ENCODE data around the gene PYGB. TPM values are rescaled to one million over a fixed set of nuclear protein-coding genes. Genes with fewer than 3 reads are reported as not detected.

Gene PYGB
- total RNA-seq, 1 donor from 2014 or later = 57.9 TPM

DNA sequence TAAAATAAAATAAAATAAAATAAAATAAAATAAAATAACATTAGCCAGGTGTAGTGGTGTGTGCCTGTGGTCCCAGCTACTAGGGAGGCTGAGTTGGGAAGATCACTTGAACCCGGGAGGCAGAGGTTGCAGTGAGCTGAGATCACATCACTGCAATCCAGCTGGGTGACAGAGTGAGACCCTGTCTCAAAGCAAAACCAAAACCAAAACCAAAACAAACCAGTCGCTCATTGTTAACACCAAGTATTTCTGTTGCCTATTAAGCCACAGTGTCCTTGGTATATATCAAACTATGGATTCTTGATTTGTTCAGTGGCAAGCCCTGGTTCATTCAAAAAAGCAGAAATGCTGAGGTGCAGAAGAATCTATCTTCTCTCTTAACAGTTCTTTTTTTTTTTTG is 65.7 kb downstream of the PYGB start:
- Mint-ChIP-seq H3K9me3 (ENCODE audit: unreplicated experiment) (no peaks in the 10 kb centered on the region), H3K4me1 (ENCODE audit: unreplicated experiment) (peaks cover 6% of the 10 kb centered on the region), H3K4me3 (ENCODE audit: unreplicated experiment) (no peak overlapping the region), H3K27me3 (ENCODE audit: unreplicated experiment) (peaks cover 14% of the 10 kb centered on the region), H3K36me3 (ENCODE audit: low read depth, unreplicated experiment) (peaks cover 6% of the 10 kb centered on the region), H3K27ac (ENCODE audit: unreplicated experiment) (no peak overlapping the region)
- TF ChIP-seq, protein P1, sequence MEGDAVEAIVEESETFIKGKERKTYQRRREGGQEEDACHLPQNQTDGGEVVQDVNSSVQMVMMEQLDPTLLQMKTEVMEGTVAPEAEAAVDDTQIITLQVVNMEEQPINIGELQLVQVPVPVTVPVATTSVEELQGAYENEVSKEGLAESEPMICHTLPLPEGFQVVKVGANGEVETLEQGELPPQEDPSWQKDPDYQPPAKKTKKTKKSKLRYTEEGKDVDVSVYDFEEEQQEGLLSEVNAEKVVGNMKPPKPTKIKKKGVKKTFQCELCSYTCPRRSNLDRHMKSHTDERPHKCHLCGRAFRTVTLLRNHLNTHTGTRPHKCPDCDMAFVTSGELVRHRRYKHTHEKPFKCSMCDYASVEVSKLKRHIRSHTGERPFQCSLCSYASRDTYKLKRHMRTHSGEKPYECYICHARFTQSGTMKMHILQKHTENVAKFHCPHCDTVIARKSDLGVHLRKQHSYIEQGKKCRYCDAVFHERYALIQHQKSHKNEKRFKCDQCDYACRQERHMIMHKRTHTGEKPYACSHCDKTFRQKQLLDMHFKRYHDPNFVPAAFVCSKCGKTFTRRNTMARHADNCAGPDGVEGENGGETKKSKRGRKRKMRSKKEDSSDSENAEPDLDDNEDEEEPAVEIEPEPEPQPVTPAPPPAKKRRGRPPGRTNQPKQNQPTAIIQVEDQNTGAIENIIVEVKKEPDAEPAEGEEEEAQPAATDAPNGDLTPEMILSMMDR (IDR thresholded peaks at IDR 0.05; ENCODE audit: unreplicated experiment) = no peak
- no peak for DNase-seq (ENCODE audit: low spot score)

DNA sequence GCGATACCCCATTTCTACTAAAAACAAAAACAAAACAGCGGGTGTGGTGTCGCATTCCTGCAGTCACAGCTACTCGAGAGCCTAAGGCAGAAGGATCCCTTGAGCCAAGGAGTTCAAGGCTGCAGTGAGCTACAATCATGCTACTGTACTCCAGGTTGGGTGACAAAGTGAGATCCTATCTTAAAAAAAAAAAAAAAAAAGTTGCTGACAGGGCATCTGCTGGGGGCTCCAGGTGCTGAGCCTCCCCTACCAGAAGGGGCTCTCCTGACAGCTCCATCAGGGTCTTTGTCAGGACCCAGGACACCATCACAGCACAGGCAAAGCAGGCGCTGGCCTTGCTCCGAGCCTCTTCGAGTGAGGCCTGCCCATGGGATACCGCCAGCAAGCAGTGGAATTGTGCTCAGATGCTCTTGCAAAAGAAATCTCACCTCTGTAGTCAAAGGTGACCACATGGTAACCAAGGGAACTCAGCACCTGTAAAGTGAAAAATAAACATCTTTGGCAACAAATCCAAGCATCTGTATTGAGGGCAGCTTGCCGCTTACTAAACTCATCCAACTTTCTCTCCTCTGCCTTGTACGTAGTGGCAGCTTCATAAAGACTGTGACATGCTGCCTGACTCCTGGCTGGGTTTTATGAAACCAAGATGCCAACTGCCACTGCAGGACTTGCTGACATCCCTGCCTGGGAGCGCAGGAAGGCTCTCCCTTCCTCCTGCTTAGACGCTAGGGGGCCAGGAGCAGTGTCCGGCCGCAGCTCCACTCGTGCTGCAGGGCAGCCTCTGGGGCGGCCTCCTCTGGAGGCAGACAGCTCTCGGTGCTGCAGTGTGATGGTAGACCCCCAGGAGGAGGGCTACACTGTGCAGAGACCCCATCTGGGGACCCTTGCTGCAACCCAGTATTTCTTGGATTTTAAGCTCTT is 66.9 kb downstream of the PYGB start:
- H3K4me1 Mint-ChIP-seq (ENCODE audit: unreplicated experiment) = peaks cover 6% of the 10 kb centered on the region
- H3K27ac Mint-ChIP-seq (ENCODE audit: unreplicated experiment) = no peak overlapping the region
- H3K9me3 Mint-ChIP-seq (ENCODE audit: unreplicated experiment) = no peaks in the 10 kb centered on the region
- no peak for DNase-seq (ENCODE audit: low spot score)
- peaks cover 9% of the 10 kb centered on the region for H3K27me3 Mint-ChIP-seq (ENCODE audit: unreplicated experiment)
- no peak overlapping the region for H3K4me3 Mint-ChIP-seq (ENCODE audit: unreplicated experiment)
- H3K36me3 Mint-ChIP-seq (ENCODE audit: low read depth, unreplicated experiment) = peaks cover 6% of the 10 kb centered on the region
- TF ChIP-seq, protein P1 (IDR thresholded peaks at IDR 0.05; ENCODE audit: unreplicated experiment) = no peak

DNA sequence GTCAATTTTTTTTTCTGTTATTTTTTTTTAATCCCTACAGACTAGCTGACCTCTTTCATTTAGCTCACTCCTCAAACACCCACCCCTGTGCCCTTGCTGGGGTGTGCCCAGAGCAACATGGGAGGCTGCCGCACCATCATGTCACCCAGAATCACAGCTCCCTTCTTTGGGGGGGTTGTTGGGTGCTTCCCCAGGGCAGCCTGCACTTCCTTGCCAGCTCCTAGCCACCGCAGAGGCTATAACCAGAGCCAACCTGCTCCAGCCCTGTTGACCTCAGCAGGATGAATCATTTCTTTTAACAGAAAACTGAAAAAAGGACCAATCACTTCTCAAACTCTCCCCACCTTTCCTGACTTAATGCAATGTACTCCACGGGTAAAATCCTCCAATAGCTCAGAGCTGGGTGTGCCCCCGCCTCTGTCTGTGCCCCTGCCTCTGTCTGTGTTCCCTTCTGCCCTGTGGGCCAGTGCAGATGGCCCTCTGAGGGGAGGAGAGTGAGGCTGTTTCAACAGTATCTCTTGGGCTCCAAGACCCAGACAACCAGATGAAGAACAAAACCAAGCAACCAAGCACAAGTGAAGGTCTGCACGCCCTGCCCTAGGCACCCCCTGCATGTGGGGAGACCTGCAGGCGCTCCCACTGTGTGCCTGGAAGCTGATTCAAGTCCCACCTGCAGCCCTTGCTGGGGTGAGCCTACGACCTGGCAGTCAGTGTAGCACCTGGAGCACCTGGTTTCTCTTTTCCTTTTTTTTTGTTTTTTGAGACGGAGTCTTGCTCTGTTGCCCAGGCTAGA is 67.7 kb downstream of the PYGB start:
- no peaks in the 10 kb centered on the region for H3K9me3 Mint-ChIP-seq (ENCODE audit: unreplicated experiment)
- H3K27ac Mint-ChIP-seq (ENCODE audit: unreplicated experiment) = no peak overlapping the region
- no peak overlapping the region for H3K4me3 Mint-ChIP-seq (ENCODE audit: unreplicated experiment)
- peaks cover 2% of the 10 kb centered on the region for H3K4me1 Mint-ChIP-seq (ENCODE audit: unreplicated experiment)
- no peak for DNase-seq (ENCODE audit: low spot score)
- H3K36me3 Mint-ChIP-seq (ENCODE audit: low read depth, unreplicated experiment) = peaks cover 1% of the 10 kb centered on the region
- TF ChIP-seq, protein P1 (IDR thresholded peaks at IDR 0.05; ENCODE audit: unreplicated experiment) = no peak
- peaks cover 1% of the 10 kb centered on the region for H3K27me3 Mint-ChIP-seq (ENCODE audit: unreplicated experiment)

DNA sequence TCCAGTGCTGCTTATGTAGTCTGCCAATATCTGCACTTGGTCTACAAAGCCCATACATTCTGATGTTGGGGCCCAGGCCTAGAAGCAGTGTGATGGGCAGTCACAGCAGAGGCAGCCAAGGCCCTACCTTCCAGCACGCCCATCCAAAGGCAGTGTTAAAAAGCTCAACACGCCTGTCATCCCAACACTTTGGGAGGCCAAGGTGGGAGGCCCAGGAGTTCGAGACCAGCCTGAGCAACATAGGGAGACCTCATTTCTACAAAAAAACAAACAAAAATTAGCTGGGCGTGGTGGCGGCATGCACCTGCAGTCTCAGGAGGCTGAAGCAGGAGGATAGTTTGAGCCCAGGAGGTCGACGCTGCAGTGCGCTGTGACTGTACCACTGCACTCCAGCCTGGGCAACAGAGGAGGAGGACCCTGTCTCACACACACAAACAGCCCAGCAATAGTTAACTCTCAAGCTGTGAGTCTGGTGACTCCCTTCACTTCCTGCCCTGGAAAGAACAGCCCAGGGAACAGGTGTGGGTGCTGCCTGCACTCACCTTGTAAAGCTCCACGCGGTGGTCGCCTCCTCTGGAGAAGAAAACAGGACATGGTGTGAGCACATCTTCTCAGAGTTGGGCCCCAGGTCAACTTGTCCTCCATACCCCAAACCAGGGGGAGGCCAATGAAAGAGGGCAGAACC is 68.8 kb downstream of the PYGB start:
- H3K27me3 Mint-ChIP-seq (ENCODE audit: unreplicated experiment) = peaks cover 2% of the 10 kb centered on the region
- no peak for DNase-seq (ENCODE audit: low spot score)
- peaks cover 2% of the 10 kb centered on the region for H3K4me1 Mint-ChIP-seq (ENCODE audit: unreplicated experiment)

More for the DNA sequence above, 68.8 kb downstream of the PYGB start:
- Mint-ChIP-seq H3K9me3 (ENCODE audit: unreplicated experiment) (no peaks in the 10 kb centered on the region), H3K27ac (ENCODE audit: unreplicated experiment) (no peak overlapping the region), H3K36me3 (ENCODE audit: low read depth, unreplicated experiment) (peaks cover 2% of the 10 kb centered on the region), H3K4me3 (ENCODE audit: unreplicated experiment) (no peak overlapping the region)
- TF ChIP-seq, protein P1 (IDR thresholded peaks at IDR 0.05; ENCODE audit: unreplicated experiment) = no peak
